Activated naive CD8-positive, alpha-beta T cell treated with anti-CD3 and anti-CD28 coated beads, Interleukin-2, amount 50 U/mL, for 24 hours (primary cell): Measurements from ENCODE around the gene HERC6.
"Not testable (repeated sequence)": the region's sequence is repeated elsewhere in the genome, so short reads cannot be mapped to it uniquely, and the experiment has no call there.

ENCODE experiments used
- ATAC-seq: fragments of 150-1000 bp; cut with Tn5 transposase; one replicate; pipeline ENCODE4 v1.10.0; 2021
- DNase-seq: peaks from one replicate; pipeline ENCODE4 v3.0.0; 2021
- H3K27ac Mint-ChIP-seq: one replicate; pipeline ENCODE4 v1.8.0; 2021; ENCODE audit warnings: mild to moderate bottlenecking, mixed read lengths
- H3K27me3 Mint-ChIP-seq: one replicate; pipeline ENCODE4 v1.8.0; 2021; ENCODE audit warnings: mixed read lengths
- H3K36me3 Mint-ChIP-seq: one replicate; pipeline ENCODE4 v1.8.0; 2021; ENCODE audit warnings: low read depth, mixed read lengths
- H3K4me1 Mint-ChIP-seq: one replicate; pipeline ENCODE4 v1.8.0; 2021; ENCODE audit warnings: mixed read lengths
- H3K4me3 Mint-ChIP-seq: one replicate; pipeline ENCODE4 v1.8.0; 2021; ENCODE audit warnings: mild to moderate bottlenecking, moderate library complexity, mixed read lengths
- H3K9me3 Mint-ChIP-seq: one replicate; pipeline ENCODE4 v1.8.0; 2021; ENCODE audit warnings: mixed read lengths

The HERC6 gene

GRCh38 chr4:88447371-88448095 is 68.9 kb downstream of the HERC6 start:
- ATAC-seq (no peak), DNase-seq (no peak)
- Mint-ChIP-seq H3K27me3 (no peaks in the 10 kb centered on the region), H3K4me3 (no peak overlapping the region), H3K4me1 (peaks cover 2% of the 10 kb centered on the region), H3K27ac (no peak overlapping the region), H3K36me3 (peaks cover 6% of the 10 kb centered on the region), H3K9me3 (no peaks in the 10 kb centered on the region)

- not testable (repeated sequence) for H3K27ac Mint-ChIP-seq
Measured at GRCh38 chr4:88448211-88448765, 69.6 kb downstream of the HERC6 start.

GRCh38 chr4:88448889-88449288 is 70.2 kb downstream of the HERC6 start:
- Mint-ChIP-seq H3K27me3 (no peaks in the 10 kb centered on the region), H3K4me1 (peaks cover 2% of the 10 kb centered on the region), H3K4me3 (no peak overlapping the region), H3K36me3 (no peaks in the 10 kb centered on the region), H3K27ac (no peak overlapping the region), H3K9me3 (peaks cover 4% of the 10 kb centered on the region)
- DNase-seq (no peak), ATAC-seq (no peak)

More at GRCh38 chr4:88448211-88448765, 69.6 kb downstream of the HERC6 start:
- H3K9me3 Mint-ChIP-seq, H3K4me1 Mint-ChIP-seq, DNase-seq, H3K36me3 Mint-ChIP-seq, ATAC-seq, H3K27me3 Mint-ChIP-seq, H3K4me3 Mint-ChIP-seq: not testable (repeated sequence)

- Mint-ChIP-seq H3K9me3 (peaks cover 4% of the 10 kb centered on the region), H3K27ac (no peak overlapping the region), H3K4me1 (peaks cover 2% of the 10 kb centered on the region), H3K4me3 (no peak overlapping the region), H3K36me3 (no peaks in the 10 kb centered on the region), H3K27me3 (no peaks in the 10 kb centered on the region)
- DNase-seq (no peak), ATAC-seq (no peak)
Measured at GRCh38 chr4:88449290-88449689, 70.6 kb downstream of the HERC6 start.

- Mint-ChIP-seq H3K4me1 (peaks cover 8% of the 10 kb centered on the region), H3K36me3 (no peaks in the 10 kb centered on the region), H3K9me3 (peaks cover 4% of the 10 kb centered on the region), H3K4me3 (no peak overlapping the region), H3K27ac (no peak overlapping the region), H3K27me3 (no peaks in the 10 kb centered on the region)
- ATAC-seq (no peak), DNase-seq (no peak)
Measured at GRCh38 chr4:88451205-88451604, 72.6 kb downstream of the HERC6 start.

GRCh38 chr4:88452912-88453311 is 74.3 kb downstream of the HERC6 start:
- DNase-seq (no peak), ATAC-seq (no peak)
- Mint-ChIP-seq H3K27me3 (peaks cover 2% of the 10 kb centered on the region), H3K4me1 (peaks cover 20% of the 10 kb centered on the region), H3K9me3 (peaks cover 4% of the 10 kb centered on the region), H3K4me3 (no peak overlapping the region), H3K27ac (no peak overlapping the region), H3K36me3 (peaks cover 5% of the 10 kb centered on the region)

GRCh38 chr4:88456670-88457306 is 78.1 kb downstream of the HERC6 start, which contains the start of gene HERC5:
Gene HERC5, plus strand, starts transcription at chr4:88457119. Its CDS starts 151 bp downstream, at chr4:88457270.
- Mint-ChIP-seq H3K36me3 (peaks cover 6% of the 10 kb centered on the region), H3K4me1 (peaks cover 25% of the 10 kb centered on the region), H3K27ac (peak within 1 kb of the TSS; percentile 96), H3K9me3 (peaks cover 4% of the 10 kb centered on the region), H3K27me3 (peaks cover 3% of the 10 kb centered on the region), H3K4me3 (peak within 1 kb of the TSS; percentile 99)
- ATAC-seq (peak; percentile 90), DNase-seq (peak; percentile 87)

GRCh38 chr4:88457307-88458103 is 78.9 kb downstream of the HERC6 start:
- H3K4me1 Mint-ChIP-seq = peaks cover 27% of the 10 kb centered on the region
- peaks cover 9% of the 10 kb centered on the region for H3K36me3 Mint-ChIP-seq

GRCh38 chr4:88458104-88458740 is 79.6 kb downstream of the HERC6 start:
- no peak for DNase-seq
- H3K27ac Mint-ChIP-seq = peak overlapping the region; percentile 56
- peaks cover 3% of the 10 kb centered on the region for H3K27me3 Mint-ChIP-seq
- peaks cover 4% of the 10 kb centered on the region for H3K9me3 Mint-ChIP-seq
- peaks cover 27% of the 10 kb centered on the region for H3K4me1 Mint-ChIP-seq
- H3K36me3 Mint-ChIP-seq = peaks cover 9% of the 10 kb centered on the region
- peak overlapping the region; percentile 99 for H3K4me3 Mint-ChIP-seq
- no peak for ATAC-seq

More at GRCh38 chr4:88457307-88458103, 78.9 kb downstream of the HERC6 start:
- Mint-ChIP-seq H3K9me3 (peaks cover 4% of the 10 kb centered on the region), H3K4me3 (peak overlapping the region; percentile 99), H3K27ac (peak overlapping the region; percentile 56), H3K27me3 (peaks cover 3% of the 10 kb centered on the region)
- ATAC-seq (peak; percentile 59), DNase-seq (peak; percentile 43)

GRCh38 chr4:88465653-88466192 is 87.1 kb downstream of the HERC6 start:
- peaks cover 5% of the 10 kb centered on the region for H3K4me1 Mint-ChIP-seq
- peaks cover 27% of the 10 kb centered on the region for H3K36me3 Mint-ChIP-seq
- no peak overlapping the region for H3K27ac Mint-ChIP-seq
- DNase-seq (no peak), ATAC-seq (no peak)
- no peaks in the 10 kb centered on the region for H3K27me3 Mint-ChIP-seq
- no peak overlapping the region for H3K4me3 Mint-ChIP-seq
- no peaks in the 10 kb centered on the region for H3K9me3 Mint-ChIP-seq

- no peaks in the 10 kb centered on the region for H3K9me3 Mint-ChIP-seq
- no peak for ATAC-seq
- H3K4me3 Mint-ChIP-seq = no peak overlapping the region
- H3K4me1 Mint-ChIP-seq = peaks cover 3% of the 10 kb centered on the region
- no peak for DNase-seq
- peaks cover 31% of the 10 kb centered on the region for H3K36me3 Mint-ChIP-seq
- H3K27ac Mint-ChIP-seq = no peak overlapping the region
- H3K27me3 Mint-ChIP-seq = no peaks in the 10 kb centered on the region
Measured at GRCh38 chr4:88467392-88467791, 88.7 kb downstream of the HERC6 start.

- DNase-seq = no peak
- peaks cover 15% of the 10 kb centered on the region for H3K36me3 Mint-ChIP-seq
- no peak overlapping the region for H3K4me3 Mint-ChIP-seq
- no peaks in the 10 kb centered on the region for H3K27me3 Mint-ChIP-seq
- ATAC-seq = no peak
- H3K4me1 Mint-ChIP-seq = no peaks in the 10 kb centered on the region
- H3K9me3 Mint-ChIP-seq = no peaks in the 10 kb centered on the region
- H3K27ac Mint-ChIP-seq = no peak overlapping the region
Measured at GRCh38 chr4:88477229-88477860, 98.7 kb downstream of the HERC6 start.

GRCh38 chr4:88478247-88478646 is 99.6 kb downstream of the HERC6 start:
- Mint-ChIP-seq H3K4me3 (no peak overlapping the region), H3K4me1 (no peaks in the 10 kb centered on the region), H3K36me3 (peaks cover 13% of the 10 kb centered on the region), H3K27me3 (no peaks in the 10 kb centered on the region), H3K27ac (no peak overlapping the region), H3K9me3 (no peaks in the 10 kb centered on the region)
- no peak for ATAC-seq
- DNase-seq = no peak
